Activated CD4-positive, CD25-positive, alpha-beta regulatory T cell treated with anti-CD3 and anti-CD28 coated beads, Interleukin-2, amount 50 U/mL, for 72 hours (primary cell): ENCODE measurements around the gene PTPMT1.

Source experiments
- DNase-seq: peaks from one replicate; pipeline ENCODE4 v3.0.0; 2021

The PTPMT1 gene

DNA sequence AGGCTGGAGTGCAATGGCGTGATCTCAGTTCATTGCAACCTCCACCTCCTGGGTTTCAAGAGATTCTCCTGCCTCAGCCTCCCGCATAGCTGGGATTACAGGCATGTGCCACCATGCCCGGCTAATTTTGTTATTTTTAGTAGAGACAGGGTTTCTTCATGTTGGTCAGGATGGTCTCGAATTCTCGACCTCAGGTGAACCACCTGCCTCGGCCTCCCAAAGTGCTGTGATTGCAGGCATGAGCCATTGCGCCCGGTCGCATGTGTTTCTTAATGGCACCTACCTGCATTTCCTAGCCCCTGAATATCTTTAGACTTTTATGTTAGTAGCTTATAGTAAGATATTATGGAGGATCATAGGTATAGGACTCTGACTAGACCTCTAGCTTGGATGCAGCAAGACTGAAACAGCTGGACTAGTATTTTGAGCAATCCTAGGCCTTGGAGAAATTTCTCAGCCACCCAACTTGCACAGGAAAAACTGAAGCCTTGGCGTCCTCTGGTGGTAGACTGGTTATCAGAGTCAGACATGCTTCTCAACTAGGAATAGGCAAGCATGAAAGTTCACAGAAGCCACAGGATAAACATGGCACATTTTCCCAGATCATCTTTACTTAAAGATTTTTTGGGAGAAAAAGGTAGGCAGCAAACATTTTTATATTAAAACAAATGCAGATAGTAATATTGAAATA lies 51.5 kb downstream of the PTPMT1 start:
- DNase-seq = no peak

GRCh38 chr11:47617417-47617809 lies 52.0 kb downstream of the PTPMT1 start:
- no peak for DNase-seq

DNA sequence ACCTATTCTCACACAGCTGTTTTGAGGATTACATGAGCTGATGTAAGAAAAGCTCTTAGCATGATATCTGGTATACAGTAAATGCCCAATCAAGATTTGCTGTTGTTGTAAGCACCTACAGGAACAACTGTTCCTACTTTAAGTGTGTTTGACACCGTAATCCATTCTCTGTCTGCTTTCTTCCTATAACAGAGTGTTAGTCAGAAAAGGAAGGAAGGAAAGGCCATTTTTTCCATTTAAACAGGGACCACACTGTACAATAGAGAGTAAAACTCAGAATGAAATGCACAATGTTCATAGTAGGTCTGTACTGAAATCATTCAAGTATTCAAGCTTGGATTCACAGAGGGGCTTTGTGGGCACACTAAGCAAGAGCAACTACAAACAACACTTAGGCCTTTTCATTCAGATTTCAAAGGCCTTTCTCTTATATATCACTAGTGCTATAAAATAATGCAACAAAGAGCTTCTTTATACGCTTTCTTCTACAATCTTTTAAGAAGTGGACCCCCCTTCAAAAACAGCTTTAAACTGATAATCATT lies 55.5 kb downstream of the PTPMT1 start:
- DNase-seq = no peak
